ENCODE results near the gene CFAP46. TPM values are rescaled to one million over a fixed set of nuclear protein-coding genes. Genes with fewer than 3 reads are reported as not detected.

Gene CFAP46
- polyA plus RNA-seq, 1 of the 3 experiments (the other 2 are of a cell fraction) = 3.9 TPM

DNA sequence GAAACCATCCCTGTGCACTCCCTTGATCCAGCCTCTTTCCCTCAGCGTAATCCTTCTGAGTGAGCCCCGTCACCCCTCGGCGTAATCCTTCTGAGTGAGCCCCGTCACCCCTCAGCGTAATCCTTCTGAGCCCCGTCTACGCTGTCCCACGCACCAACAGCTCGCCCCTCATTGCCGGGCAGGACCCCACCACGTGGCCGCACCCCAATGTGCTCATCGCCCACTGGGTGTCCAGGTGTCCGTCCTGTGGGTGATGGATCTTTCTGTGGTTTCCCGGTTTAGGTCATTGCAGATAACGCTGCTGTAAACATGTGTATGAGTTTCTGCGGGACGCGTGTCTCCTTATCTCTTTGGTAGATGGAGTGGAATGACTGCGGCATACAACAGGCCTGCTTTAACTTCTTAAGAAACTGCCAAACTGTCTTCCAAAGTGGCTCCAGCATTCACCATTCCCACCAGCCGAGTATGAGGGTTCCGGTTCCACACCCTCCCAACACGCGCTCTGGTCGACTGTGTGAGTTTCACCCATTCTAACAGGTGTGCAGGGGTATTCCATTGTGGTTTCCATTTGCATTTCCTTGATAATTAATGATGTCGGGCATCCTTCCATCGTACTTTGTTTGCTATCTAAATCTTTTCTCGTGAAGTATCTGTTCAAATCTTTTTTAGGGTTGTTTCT is 114.4 kb downstream of the CFAP46 start:
- ChIA-PET POLR2A (no interaction called here), CTCF (no interaction called here)
- TF ChIP-seq FOXJ3 (CRISPR knock-in tag; IDR thresholded peaks at IDR 0.05) (no peak), EP300 (IDR thresholded peaks at IDR 0.05; ENCODE audit: borderline replicate concordance in 1 of 2, low read depth in 1 of 2, low read length in 1 of 2) (no peak), POLR2AphosphoS5 (IDR thresholded peaks at IDR 0.05; ENCODE audit: low read depth, low read length) (no peak), TEAD4 (IDR thresholded peaks at IDR 0.05; ENCODE audit: borderline replicate concordance, insufficient read depth) (no peak), FOXM1 (IDR thresholded peaks at IDR 0.05; ENCODE audit: low read depth) (no peak), RFX5 (IDR thresholded peaks at IDR 0.05; ENCODE audit: low read length) (no peak), SMC3 (IDR thresholded peaks at IDR 0.05; ENCODE audit: low read depth, low read length) (no peak), SIN3A (IDR thresholded peaks at IDR 0.05; ENCODE audit: borderline replicate concordance, low read depth, low read length) (no peak), YY1 (IDR thresholded peaks at IDR 0.05; ENCODE audit: low read depth) (no peak)
- TF ChIP-seq, protein P1, sequence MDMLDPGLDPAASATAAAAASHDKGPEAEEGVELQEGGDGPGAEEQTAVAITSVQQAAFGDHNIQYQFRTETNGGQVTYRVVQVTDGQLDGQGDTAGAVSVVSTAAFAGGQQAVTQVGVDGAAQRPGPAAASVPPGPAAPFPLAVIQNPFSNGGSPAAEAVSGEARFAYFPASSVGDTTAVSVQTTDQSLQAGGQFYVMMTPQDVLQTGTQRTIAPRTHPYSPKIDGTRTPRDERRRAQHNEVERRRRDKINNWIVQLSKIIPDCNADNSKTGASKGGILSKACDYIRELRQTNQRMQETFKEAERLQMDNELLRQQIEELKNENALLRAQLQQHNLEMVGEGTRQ (IDR thresholded peaks at IDR 0.05; ENCODE audit: borderline replicate concordance, low read depth, low read length) = no peak
- Histone ChIP-seq H3K27ac (ENCODE audit: low read depth in 2 of 2, low read length in 1 of 2) (no peak overlapping the region), H3K9me2 (no peaks in the 10 kb centered on the region), H3K9me3 (no peaks in the 10 kb centered on the region), H3K27me3 (ENCODE audit: insufficient read depth) (no peaks in the 10 kb centered on the region; the same call in 1 of the 2 replicates), H3K79me2 (ENCODE audit: insufficient read depth) (no peaks in the 10 kb centered on the region), H3K4me1 (ENCODE audit: control insufficient read depth in 1 of 2, insufficient read depth in 2 of 2, low read depth in 1 of 2, low read length in 1 of 2) (no peaks in the 10 kb centered on the region; a peak in 1 of 4 replicates), H3K4me2 (no peak overlapping the region), H2AFZ (ENCODE audit: low read depth) (no peak overlapping the region), H3K36me3 (replicated peaks in 1 of 2; ENCODE audit: control insufficient read depth in 1 of 2, insufficient read depth in 2 of 2, low read length in 1 of 2) (no peaks in the 10 kb centered on the region), H4K20me1 (ENCODE audit: insufficient read depth) (no peaks in the 10 kb centered on the region), H3K4me3 (ENCODE audit: low read depth in 2 of 2, low read length in 1 of 2) (no peak overlapping the region), H3K9ac (no peak overlapping the region), H3F3A (replicated peaks; ENCODE audit: insufficient read depth) (peaks cover 4% of the 10 kb centered on the region)
- no peak for DNase-seq
- WGBS (ENCODE audit: low lambda C conversion rate) = 69% methylated on average over 22 of the region's 29 CpGs

DNA sequence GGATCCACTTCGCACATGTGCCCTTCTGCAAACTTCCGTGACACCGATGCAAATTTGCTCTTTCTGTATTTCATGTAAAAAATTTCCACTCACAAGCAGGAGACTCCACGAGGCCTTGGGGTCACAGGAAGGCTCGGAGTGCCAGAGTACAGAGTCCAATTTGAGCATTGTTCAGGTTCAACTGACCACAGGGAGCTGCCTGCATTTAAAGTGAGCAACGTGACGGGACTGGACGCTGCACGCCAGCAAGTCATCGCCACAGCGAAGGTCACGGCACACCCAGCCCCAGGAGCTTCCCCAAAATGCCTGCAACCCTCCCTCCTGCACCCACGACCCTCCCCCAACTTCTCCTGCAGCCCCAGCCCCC is 115.0 kb downstream of the CFAP46 start:
- no peak for DNase-seq
- no peaks in the 10 kb centered on the region for H4K20me1 ChIP-seq (ENCODE audit: insufficient read depth)
- no peak overlapping the region for H2AFZ ChIP-seq (ENCODE audit: low read depth)
- TF ChIP-seq, protein P2, sequence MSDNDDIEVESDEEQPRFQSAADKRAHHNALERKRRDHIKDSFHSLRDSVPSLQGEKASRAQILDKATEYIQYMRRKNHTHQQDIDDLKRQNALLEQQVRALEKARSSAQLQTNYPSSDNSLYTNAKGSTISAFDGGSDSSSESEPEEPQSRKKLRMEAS (IDR thresholded peaks at IDR 0.05; ENCODE audit: low read depth) = no peak
- TF ChIP-seq RXRA (IDR thresholded peaks at IDR 0.05; ENCODE audit: borderline replicate concordance, low read depth) = no peak
- TF ChIP-seq, protein P3, sequence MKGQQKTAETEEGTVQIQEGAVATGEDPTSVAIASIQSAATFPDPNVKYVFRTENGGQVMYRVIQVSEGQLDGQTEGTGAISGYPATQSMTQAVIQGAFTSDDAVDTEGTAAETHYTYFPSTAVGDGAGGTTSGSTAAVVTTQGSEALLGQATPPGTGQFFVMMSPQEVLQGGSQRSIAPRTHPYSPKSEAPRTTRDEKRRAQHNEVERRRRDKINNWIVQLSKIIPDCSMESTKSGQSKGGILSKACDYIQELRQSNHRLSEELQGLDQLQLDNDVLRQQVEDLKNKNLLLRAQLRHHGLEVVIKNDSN (IDR thresholded peaks at IDR 0.05; ENCODE audit: borderline replicate concordance, low read depth) = no peak
- no peak for TF ChIP-seq RAD21 (IDR thresholded peaks at IDR 0.05; ENCODE audit: low read length)
- no peak for TF ChIP-seq TEAD4 (IDR thresholded peaks at IDR 0.05; ENCODE audit: borderline replicate concordance, insufficient read depth)
- TF ChIP-seq, protein P4, sequence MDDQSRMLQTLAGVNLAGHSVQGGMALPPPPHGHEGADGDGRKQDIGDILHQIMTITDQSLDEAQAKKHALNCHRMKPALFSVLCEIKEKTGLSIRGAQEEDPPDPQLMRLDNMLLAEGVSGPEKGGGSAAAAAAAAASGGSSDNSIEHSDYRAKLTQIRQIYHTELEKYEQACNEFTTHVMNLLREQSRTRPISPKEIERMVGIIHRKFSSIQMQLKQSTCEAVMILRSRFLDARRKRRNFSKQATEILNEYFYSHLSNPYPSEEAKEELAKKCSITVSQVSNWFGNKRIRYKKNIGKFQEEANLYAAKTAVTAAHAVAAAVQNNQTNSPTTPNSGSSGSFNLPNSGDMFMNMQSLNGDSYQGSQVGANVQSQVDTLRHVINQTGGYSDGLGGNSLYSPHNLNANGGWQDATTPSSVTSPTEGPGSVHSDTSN (IDR thresholded peaks at IDR 0.05) = no peak
- TF ChIP-seq, protein P5, sequence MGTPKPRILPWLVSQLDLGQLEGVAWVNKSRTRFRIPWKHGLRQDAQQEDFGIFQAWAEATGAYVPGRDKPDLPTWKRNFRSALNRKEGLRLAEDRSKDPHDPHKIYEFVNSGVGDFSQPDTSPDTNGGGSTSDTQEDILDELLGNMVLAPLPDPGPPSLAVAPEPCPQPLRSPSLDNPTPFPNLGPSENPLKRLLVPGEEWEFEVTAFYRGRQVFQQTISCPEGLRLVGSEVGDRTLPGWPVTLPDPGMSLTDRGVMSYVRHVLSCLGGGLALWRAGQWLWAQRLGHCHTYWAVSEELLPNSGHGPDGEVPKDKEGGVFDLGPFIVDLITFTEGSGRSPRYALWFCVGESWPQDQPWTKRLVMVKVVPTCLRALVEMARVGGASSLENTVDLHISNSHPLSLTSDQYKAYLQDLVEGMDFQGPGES (IDR thresholded peaks at IDR 0.05; ENCODE audit: low read depth, low read length) = no peak
- TF ChIP-seq TAF1 (IDR thresholded peaks at IDR 0.05; ENCODE audit: borderline replicate concordance, low read depth, low read length) = no peak
- no peak for TF ChIP-seq RFX5 (IDR thresholded peaks at IDR 0.05; ENCODE audit: low read length)
- TF ChIP-seq, protein P6, sequence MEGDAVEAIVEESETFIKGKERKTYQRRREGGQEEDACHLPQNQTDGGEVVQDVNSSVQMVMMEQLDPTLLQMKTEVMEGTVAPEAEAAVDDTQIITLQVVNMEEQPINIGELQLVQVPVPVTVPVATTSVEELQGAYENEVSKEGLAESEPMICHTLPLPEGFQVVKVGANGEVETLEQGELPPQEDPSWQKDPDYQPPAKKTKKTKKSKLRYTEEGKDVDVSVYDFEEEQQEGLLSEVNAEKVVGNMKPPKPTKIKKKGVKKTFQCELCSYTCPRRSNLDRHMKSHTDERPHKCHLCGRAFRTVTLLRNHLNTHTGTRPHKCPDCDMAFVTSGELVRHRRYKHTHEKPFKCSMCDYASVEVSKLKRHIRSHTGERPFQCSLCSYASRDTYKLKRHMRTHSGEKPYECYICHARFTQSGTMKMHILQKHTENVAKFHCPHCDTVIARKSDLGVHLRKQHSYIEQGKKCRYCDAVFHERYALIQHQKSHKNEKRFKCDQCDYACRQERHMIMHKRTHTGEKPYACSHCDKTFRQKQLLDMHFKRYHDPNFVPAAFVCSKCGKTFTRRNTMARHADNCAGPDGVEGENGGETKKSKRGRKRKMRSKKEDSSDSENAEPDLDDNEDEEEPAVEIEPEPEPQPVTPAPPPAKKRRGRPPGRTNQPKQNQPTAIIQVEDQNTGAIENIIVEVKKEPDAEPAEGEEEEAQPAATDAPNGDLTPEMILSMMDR (IDR thresholded peaks at IDR 0.05) = no peak
- TF ChIP-seq FOXJ3 (CRISPR knock-in tag; IDR thresholded peaks at IDR 0.05) = no peak
- TF ChIP-seq POLR2AphosphoS5 (IDR thresholded peaks at IDR 0.05; ENCODE audit: low read depth, low read length) = no peak
- no peak for TF ChIP-seq EP300 (IDR thresholded peaks at IDR 0.05; ENCODE audit: borderline replicate concordance in 1 of 2, low read depth in 1 of 2, low read length in 1 of 2)
- TF ChIP-seq YY1 (IDR thresholded peaks at IDR 0.05; ENCODE audit: low read depth) = no peak
- H3K4me2 ChIP-seq = no peak overlapping the region
- no peak overlapping the region for H3K4me3 ChIP-seq (ENCODE audit: low read depth in 2 of 2, low read length in 1 of 2)
- ChIA-PET POLR2A (no interaction called here), CTCF (no interaction called here)
- no peaks in the 10 kb centered on the region for H3K9me3 ChIP-seq
- 48% methylated on average over 7 of the region's 13 CpGs for WGBS (ENCODE audit: low lambda C conversion rate)
- H3K36me3 ChIP-seq (replicated peaks in 1 of 2; ENCODE audit: control insufficient read depth in 1 of 2, insufficient read depth in 2 of 2, low read length in 1 of 2) = no peaks in the 10 kb centered on the region
- H3K4me1 ChIP-seq (ENCODE audit: control insufficient read depth in 1 of 2, insufficient read depth in 2 of 2, low read depth in 1 of 2, low read length in 1 of 2) = no peaks in the 10 kb centered on the region; a peak in 1 of 4 replicates
- no peak overlapping the region for H3K27ac ChIP-seq (ENCODE audit: low read depth in 2 of 2, low read length in 1 of 2)
- H3K9me2 ChIP-seq = no peaks in the 10 kb centered on the region
- no peaks in the 10 kb centered on the region for H3K79me2 ChIP-seq (ENCODE audit: insufficient read depth)
- H3F3A ChIP-seq (replicated peaks; ENCODE audit: insufficient read depth) = peaks cover 4% of the 10 kb centered on the region
- H3K27me3 ChIP-seq (ENCODE audit: insufficient read depth) = no peaks in the 10 kb centered on the region; the same call in 1 of the 2 replicates
- no peak overlapping the region for H3K9ac ChIP-seq
